ENCODE data around the gene ZMYND8. TPM values are rescaled to one million over a fixed set of nuclear protein-coding genes. Genes with fewer than 3 reads are reported as not detected.

Gene ZMYND8
- total RNA-seq, 2 donors from 2014 or later: 22.0 to 35.3 TPM

DNA sequence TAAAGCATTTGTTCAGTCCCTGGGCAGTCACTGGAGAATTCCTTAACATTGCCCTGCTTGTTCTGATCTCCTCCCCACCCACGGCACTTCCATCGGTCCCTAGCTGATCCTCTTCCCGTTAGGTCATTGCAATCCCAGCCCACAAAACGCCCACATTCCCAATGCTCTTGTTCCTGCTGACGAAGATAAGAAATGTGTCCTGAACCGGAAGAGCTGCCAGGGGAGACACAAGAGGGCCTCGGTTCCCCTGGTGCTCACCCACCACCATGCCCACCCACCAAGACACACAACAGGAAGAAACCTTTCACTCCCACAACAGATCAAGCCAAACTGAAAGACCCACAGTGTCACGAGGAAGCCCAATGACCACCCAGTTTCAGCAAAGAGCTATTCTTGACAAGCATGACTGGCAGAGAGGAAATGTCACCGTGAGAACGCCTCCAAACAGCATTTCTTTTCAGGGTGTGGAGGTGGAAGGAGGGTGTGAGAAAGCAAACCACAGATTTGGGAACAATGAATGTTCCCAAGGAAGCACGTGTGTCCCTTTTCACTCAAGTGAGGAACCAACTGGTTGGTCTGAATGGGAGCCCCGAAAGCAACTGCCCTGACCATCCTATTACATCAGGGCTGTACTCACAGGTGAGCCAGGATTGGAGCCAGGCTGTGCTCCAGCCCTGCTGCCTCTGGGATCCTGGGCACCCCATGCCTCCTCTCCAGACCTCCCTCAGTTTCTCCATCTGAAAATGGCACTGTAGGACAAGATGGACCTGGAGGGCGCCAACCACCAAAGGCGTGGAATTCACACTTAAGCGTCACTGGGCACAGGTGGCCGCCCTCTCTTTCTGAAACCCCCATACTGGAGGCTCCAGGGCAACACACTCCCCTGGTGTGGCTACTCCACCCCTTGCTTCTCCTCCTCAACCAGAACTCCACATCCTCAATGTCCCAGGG lies 97.5 kb downstream of the ZMYND8 start:
- Histone ChIP-seq H3K27me3 (no peaks in the 10 kb centered on the region), H3K4me1 (peaks cover 0 to 51% of the 10 kb centered on the region in 2 donors), H3K4me3 (no peak overlapping the region), H3K9me3 (no peaks in the 10 kb centered on the region), H3K36me3 (peaks cover 27% of the 10 kb centered on the region), H3K27ac (peak overlapping the region; percentile 69 to 79)
- TF ChIP-seq, protein P1, sequence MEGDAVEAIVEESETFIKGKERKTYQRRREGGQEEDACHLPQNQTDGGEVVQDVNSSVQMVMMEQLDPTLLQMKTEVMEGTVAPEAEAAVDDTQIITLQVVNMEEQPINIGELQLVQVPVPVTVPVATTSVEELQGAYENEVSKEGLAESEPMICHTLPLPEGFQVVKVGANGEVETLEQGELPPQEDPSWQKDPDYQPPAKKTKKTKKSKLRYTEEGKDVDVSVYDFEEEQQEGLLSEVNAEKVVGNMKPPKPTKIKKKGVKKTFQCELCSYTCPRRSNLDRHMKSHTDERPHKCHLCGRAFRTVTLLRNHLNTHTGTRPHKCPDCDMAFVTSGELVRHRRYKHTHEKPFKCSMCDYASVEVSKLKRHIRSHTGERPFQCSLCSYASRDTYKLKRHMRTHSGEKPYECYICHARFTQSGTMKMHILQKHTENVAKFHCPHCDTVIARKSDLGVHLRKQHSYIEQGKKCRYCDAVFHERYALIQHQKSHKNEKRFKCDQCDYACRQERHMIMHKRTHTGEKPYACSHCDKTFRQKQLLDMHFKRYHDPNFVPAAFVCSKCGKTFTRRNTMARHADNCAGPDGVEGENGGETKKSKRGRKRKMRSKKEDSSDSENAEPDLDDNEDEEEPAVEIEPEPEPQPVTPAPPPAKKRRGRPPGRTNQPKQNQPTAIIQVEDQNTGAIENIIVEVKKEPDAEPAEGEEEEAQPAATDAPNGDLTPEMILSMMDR (IDR thresholded peaks at IDR 0.05): no peak
- peak; percentile 83 for DNase-seq (ENCODE audit: low spot score)

DNA sequence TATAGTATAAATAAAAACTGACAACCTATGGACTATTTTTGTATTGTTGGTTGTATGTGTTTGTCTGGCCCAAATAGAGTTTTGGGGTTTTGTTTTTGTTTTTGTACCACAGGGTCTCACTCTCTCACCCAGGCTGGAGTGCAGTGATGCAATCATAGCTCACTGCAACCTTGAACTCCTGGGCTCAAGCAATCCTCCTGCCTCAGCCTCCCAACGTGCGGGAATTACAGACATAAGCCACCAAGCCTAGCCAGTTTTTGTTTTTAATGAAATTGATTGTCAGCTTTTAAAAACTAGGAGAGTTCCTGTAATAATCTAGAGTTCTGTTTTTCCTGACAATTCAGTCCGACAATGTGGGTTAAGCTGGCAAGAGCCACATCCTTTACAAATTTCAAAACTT lies 98.7 kb downstream of the ZMYND8 start:
- Histone ChIP-seq H3K27ac (peak overlapping the region; percentile 69 to 79), H3K27me3 (no peaks in the 10 kb centered on the region), H3K4me1 (peaks cover 0 to 52% of the 10 kb centered on the region in 2 donors), H3K36me3 (peaks cover 27% of the 10 kb centered on the region), H3K9me3 (no peaks in the 10 kb centered on the region), H3K4me3 (no peak overlapping the region)
- DNase-seq (ENCODE audit: low spot score): no peak
- TF ChIP-seq, protein P1 (IDR thresholded peaks at IDR 0.05): no peak

DNA sequence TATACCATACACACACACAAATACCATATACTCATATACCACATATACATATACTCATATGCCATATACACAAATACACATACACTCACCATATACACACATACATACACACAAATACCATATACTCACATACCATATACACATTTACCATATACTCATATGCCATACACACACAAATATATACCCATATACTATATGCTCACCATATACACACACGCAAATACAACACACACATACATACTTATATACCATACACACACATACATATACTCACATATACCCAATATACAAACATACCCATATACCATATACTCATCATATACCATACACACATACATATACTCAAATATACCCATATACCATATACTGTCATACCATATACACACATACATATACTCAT lies 99.2 kb downstream of the ZMYND8 start:
- H3K9me3 ChIP-seq: no peaks in the 10 kb centered on the region
- peaks cover 0 to 57% of the 10 kb centered on the region in 2 donors for H3K4me1 ChIP-seq
- H3K27me3 ChIP-seq: no peaks in the 10 kb centered on the region
- H3K27ac ChIP-seq: peak overlapping the region; percentile 69 to 79
- TF ChIP-seq, protein P1 (IDR thresholded peaks at IDR 0.05): no peak
- H3K36me3 ChIP-seq: peaks cover 23% of the 10 kb centered on the region
- no peak overlapping the region for H3K4me3 ChIP-seq
- no peak for DNase-seq (ENCODE audit: low spot score)

DNA sequence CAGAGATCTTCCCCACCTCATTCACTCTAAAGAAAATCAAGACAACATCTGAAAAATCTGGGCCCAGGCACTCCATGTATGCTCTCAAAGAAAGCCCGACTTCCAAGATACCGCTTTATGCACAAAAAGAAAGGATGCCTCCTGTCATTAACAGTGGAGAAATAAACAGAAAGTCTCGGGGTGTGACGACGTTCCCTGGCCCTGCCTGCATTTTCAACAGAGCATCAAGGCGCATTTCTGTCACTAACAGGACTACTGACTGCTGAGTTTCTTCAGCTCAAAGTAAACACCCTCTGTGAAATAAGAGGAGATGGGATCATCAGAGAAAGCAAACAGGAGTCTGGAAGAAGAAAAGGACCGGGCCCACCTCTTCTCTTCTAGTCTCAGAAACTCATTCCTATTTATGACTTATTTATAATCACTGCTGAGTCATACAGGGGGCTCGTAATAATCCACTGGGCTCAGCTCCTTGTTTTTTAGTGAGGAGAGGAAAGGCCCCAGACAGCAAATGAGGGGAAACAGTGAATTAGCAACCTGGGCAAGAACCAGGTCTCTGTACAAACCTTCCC lies 99.7 kb downstream of the ZMYND8 start:
- H3K4me3 ChIP-seq: no peak overlapping the region
- peaks cover 18% of the 10 kb centered on the region for H3K36me3 ChIP-seq
- H3K4me1 ChIP-seq: peaks cover 0 to 58% of the 10 kb centered on the region in 2 donors
- H3K27me3 ChIP-seq: no peaks in the 10 kb centered on the region
- no peak for DNase-seq (ENCODE audit: low spot score)
- H3K9me3 ChIP-seq: no peaks in the 10 kb centered on the region
- TF ChIP-seq, protein P1 (IDR thresholded peaks at IDR 0.05): no peak
- H3K27ac ChIP-seq: peak overlapping the region; percentile 63 to 69

DNA sequence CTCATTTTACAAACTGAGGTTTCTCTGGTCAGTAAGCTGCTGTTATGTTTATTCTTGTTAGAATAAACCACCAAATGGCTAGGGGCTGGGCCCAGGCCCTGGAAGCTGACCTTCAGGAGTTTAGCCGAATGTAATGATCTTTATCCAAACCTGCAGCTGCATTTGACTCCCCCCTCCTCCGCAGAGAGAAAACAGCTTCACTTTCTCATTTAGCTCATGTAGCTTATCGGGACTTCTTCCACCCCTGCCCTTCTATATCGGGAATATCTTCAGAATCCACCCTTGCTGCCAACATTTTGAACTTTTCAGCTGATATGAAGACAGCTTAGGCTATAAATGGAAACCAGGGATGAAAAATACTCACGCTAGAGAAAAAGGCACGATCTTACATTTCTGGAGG lies 102.6 kb downstream of the ZMYND8 start:
- H3K4me3 ChIP-seq: peak overlapping the region in 1 of 2 donors; percentile 22
- DNase-seq (ENCODE audit: low spot score): no peak
- H3K36me3 ChIP-seq: peaks cover 18% of the 10 kb centered on the region
- TF ChIP-seq, protein P1 (IDR thresholded peaks at IDR 0.05): no peak
- H3K9me3 ChIP-seq: no peaks in the 10 kb centered on the region
- H3K4me1 ChIP-seq: peaks cover 0 to 46% of the 10 kb centered on the region in 2 donors
- peak overlapping the region; percentile 72 to 73 for H3K27ac ChIP-seq
- no peaks in the 10 kb centered on the region for H3K27me3 ChIP-seq

Data from right atrium auricular region (tissue), 2 donors.